HEK293 (cell line): ENCODE results near the gene TMOD1.
A peak's percentile ranks its signal among the peaks of the same experiment; 100 is the strongest.

ENCODE experiments used
- CTCF ChIA-PET: fragments of 350-600 bp; formaldehyde crosslinking; extraction: SDS; loops from one replicate; lab custom pipeline; 2021; ENCODE audit warnings: antibody characterized with exemption; lab: Yijun Ruan, JAX
- POLR2A ChIA-PET: fragments of 300-600 bp; formaldehyde crosslinking; extraction: SDS; loops from one replicate; lab custom pipeline; 2020; ENCODE audit warnings: antibody characterized with exemption, inconsistent platforms; lab: Yijun Ruan, JAX
- H3K27ac ChIP-seq: fragments of 200-500 bp; sonication (Bioruptor generic); 2 replicates; pipeline ENCODE4 v1.5.1; 2014; ENCODE audit warnings: low read depth, low read length, control low read depth, inconsistent platforms; ENCODE audit errors: extremely low read depth
- H3K36me3 ChIP-seq, 2 experiments: fragments of 200-500 bp in 1 of 2; sonication (Bioruptor generic) in 1 of 2; 1 replicate in 1 of 2; 2 replicates in 1 of 2; pipeline ENCODE4 v1.5.1; 2014 to 2017; ENCODE audit warnings: inconsistent platforms in 2 of 2, low read length in 2 of 2; ENCODE audit not compliant: control insufficient read depth in 2 of 2, insufficient read depth in 1 of 2
- H3K4me1 ChIP-seq: fragments of 200-500 bp; sonication (Bioruptor generic); 2 replicates; pipeline ENCODE4 v1.5.1; 2014; ENCODE audit warnings: mild to moderate bottlenecking, low read length, inconsistent platforms; ENCODE audit not compliant: control insufficient read depth, insufficient read depth
- H3K4me3 ChIP-seq: 2 replicates; pipeline ENCODE4 v1.5.1; 2011; ENCODE audit warnings: low read depth, mild to moderate bottlenecking, control low read depth, low read length, moderate library complexity
- H3K9me3 ChIP-seq: fragments of 200-500 bp; sonication (Bioruptor generic); 2 replicates; pipeline ENCODE4 v1.5.1; 2014; ENCODE audit warnings: low read depth, low read length, inconsistent platforms; ENCODE audit not compliant: control insufficient read depth, insufficient read depth
- OSR2 ChIP-seq: fragments of 450-650 bp; formaldehyde crosslinking; IDR thresholded peaks from 2 replicates; pipeline ENCODE4 v1.5.1; 2016; ENCODE audit warnings: missing biosample characterization, missing genetic modification characterization
- YY1 ChIP-seq: fragments of 450-650 bp; formaldehyde crosslinking; IDR thresholded peaks from 2 replicates; pipeline ENCODE4 v1.5.1; 2018; ENCODE audit warnings: missing biosample characterization, missing genetic modification characterization
- ZNF121 ChIP-seq: fragments of 450-650 bp; formaldehyde crosslinking; IDR thresholded peaks from 2 replicates; pipeline ENCODE4 v1.5.1; 2016; ENCODE audit warnings: missing biosample characterization, missing genetic modification characterization
- ZNF140 ChIP-seq: fragments of 450-650 bp; formaldehyde crosslinking; IDR thresholded peaks from 2 replicates; pipeline ENCODE4 v1.5.1; 2016; ENCODE audit warnings: missing biosample characterization, missing genetic modification characterization
- ZNF24 ChIP-seq: fragments of 450-650 bp; formaldehyde crosslinking; IDR thresholded peaks from 2 replicates; pipeline ENCODE4 v1.5.1; 2016; ENCODE audit warnings: missing biosample characterization, missing genetic modification characterization
- ZNF311 ChIP-seq: fragments of 450-650 bp; formaldehyde crosslinking; IDR thresholded peaks from 2 replicates; pipeline ENCODE4 v1.5.1; 2017; ENCODE audit warnings: missing biosample characterization, missing genetic modification characterization, borderline replicate concordance
- ZNF548 ChIP-seq: fragments of 450-650 bp; formaldehyde crosslinking; IDR thresholded peaks from 2 replicates; pipeline ENCODE4 v1.5.1; 2016; ENCODE audit warnings: missing biosample characterization, missing genetic modification characterization
- ZNF654 ChIP-seq: fragments of 450-650 bp; formaldehyde crosslinking; IDR thresholded peaks from 2 replicates; pipeline ENCODE4 v1.5.1; 2016; ENCODE audit warnings: low read depth, missing biosample characterization, missing genetic modification characterization
- ZNF658 ChIP-seq: fragments of 450-650 bp; formaldehyde crosslinking; IDR thresholded peaks from 2 replicates; pipeline ENCODE4; 2016; ENCODE audit warnings: missing biosample characterization, missing genetic modification characterization
- ZNF660 ChIP-seq: fragments of 450-650 bp; IDR thresholded peaks from 2 replicates; pipeline ENCODE4 v1.5.1; 2018; ENCODE audit warnings: missing biosample characterization, mild to moderate bottlenecking, missing genetic modification characterization
- ZNF785 ChIP-seq: fragments of 450-650 bp; formaldehyde crosslinking; IDR thresholded peaks from 2 replicates; pipeline ENCODE4 v1.5.1; 2016; ENCODE audit warnings: missing biosample characterization, missing genetic modification characterization
- TF ChIP-seq, protein P1 (sequence below): fragments of 450-650 bp; formaldehyde crosslinking; IDR thresholded peaks from 2 replicates; pipeline ENCODE4 v1.5.1; 2016; ENCODE audit warnings: missing biosample characterization, missing genetic modification characterization
- TF ChIP-seq, protein P2 (sequence below): fragments of 450-650 bp; formaldehyde crosslinking; IDR thresholded peaks from 2 replicates; pipeline ENCODE4 v1.5.1; 2016; ENCODE audit warnings: missing biosample characterization, missing genetic modification characterization
- TF ChIP-seq, protein P3 (sequence below): fragments of 450-650 bp; formaldehyde crosslinking; IDR thresholded peaks from 2 replicates; pipeline ENCODE4; 2016; ENCODE audit warnings: missing biosample characterization, missing genetic modification characterization
- TF ChIP-seq, protein P4 (sequence below): fragments of 450-650 bp; formaldehyde crosslinking; IDR thresholded peaks from 2 replicates; pipeline ENCODE4 v1.5.1; 2016; ENCODE audit warnings: missing biosample characterization, missing genetic modification characterization
- TF ChIP-seq, protein P5 (sequence below): fragments of 450-650 bp; formaldehyde crosslinking; IDR thresholded peaks from 2 replicates; pipeline ENCODE4 v1.5.1; 2016; ENCODE audit warnings: missing biosample characterization, missing genetic modification characterization
- TF ChIP-seq, protein P6 (sequence below): fragments of 450-650 bp; IDR thresholded peaks from 2 replicates; pipeline ENCODE4 v1.5.1; 2018; ENCODE audit warnings: missing biosample characterization, mild to moderate bottlenecking, missing genetic modification characterization
- TF ChIP-seq, protein P7 (sequence below): sonication (generic); formaldehyde crosslinking; IDR thresholded peaks from 2 replicates; pipeline ENCODE4 v1.8.1; 2022; ENCODE audit warnings: mild to moderate bottlenecking, moderate library complexity, missing genetic modification reagents
- TF ChIP-seq, protein P8 (sequence below): fragments of 450-650 bp; formaldehyde crosslinking; IDR thresholded peaks from 2 replicates; pipeline ENCODE4 v1.5.1; 2016; ENCODE audit warnings: missing biosample characterization, missing genetic modification characterization, low read depth

Gene TMOD1

DNA sequence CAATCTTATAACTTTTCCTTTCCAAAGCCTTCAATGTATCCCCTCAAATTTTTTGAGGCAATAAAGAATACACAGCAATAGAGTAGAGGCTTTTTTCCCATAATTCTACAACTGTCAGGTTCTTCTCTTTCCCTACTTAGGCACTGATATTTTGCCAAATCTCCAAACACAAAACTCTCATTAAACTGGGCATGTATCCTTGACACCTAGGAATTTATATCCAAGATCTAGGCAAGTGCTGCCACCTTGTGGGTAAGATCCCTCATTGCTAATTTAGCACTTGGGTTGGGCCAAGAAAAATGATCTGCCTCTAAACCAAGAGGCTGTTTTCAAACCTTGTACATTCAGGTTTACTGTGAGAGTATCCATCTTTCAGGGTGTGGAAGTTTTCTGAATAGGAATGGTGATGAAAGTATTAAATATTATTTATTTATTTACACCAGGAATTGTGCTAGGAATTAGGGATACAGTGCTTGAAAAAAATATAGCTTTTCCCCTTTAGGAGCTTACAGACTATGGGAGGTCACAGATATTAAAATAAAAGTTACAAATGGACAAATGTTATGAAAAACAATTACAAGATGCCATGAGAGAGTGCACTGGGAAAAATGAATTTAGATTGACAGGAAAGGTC lies 114.1 kb downstream of the TMOD1 start:
- POLR2A ChIA-PET, result interaction anchor here (0.6 to 1.0 kb wide), 2 partner anchors 18 kb away, joined by 3 to 7 read pairs; partner anchors contain the start of genes NCBP1 and TSTD2
- Histone ChIP-seq H3K36me3 (peaks cover 0 to 70% of the 10 kb centered on the region in 2 experiments; a peak in 2 of 3 replicates), H3K4me1 (no peaks in the 10 kb centered on the region), H3K4me3 (no peak overlapping the region), H3K27ac (no peak overlapping the region), H3K9me3 (no peaks in the 10 kb centered on the region)
- TF ChIP-seq OSR2, result no peak
- TF ChIP-seq ZNF654, result peak; percentile 89
- TF ChIP-seq, protein P1, sequence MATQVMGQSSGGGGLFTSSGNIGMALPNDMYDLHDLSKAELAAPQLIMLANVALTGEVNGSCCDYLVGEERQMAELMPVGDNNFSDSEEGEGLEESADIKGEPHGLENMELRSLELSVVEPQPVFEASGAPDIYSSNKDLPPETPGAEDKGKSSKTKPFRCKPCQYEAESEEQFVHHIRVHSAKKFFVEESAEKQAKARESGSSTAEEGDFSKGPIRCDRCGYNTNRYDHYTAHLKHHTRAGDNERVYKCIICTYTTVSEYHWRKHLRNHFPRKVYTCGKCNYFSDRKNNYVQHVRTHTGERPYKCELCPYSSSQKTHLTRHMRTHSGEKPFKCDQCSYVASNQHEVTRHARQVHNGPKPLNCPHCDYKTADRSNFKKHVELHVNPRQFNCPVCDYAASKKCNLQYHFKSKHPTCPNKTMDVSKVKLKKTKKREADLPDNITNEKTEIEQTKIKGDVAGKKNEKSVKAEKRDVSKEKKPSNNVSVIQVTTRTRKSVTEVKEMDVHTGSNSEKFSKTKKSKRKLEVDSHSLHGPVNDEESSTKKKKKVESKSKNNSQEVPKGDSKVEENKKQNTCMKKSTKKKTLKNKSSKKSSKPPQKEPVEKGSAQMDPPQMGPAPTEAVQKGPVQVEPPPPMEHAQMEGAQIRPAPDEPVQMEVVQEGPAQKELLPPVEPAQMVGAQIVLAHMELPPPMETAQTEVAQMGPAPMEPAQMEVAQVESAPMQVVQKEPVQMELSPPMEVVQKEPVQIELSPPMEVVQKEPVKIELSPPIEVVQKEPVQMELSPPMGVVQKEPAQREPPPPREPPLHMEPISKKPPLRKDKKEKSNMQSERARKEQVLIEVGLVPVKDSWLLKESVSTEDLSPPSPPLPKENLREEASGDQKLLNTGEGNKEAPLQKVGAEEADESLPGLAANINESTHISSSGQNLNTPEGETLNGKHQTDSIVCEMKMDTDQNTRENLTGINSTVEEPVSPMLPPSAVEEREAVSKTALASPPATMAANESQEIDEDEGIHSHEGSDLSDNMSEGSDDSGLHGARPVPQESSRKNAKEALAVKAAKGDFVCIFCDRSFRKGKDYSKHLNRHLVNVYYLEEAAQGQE (tag by site-specific recombination), result no peak
- no peak for TF ChIP-seq ZNF785 (tag by site-specific recombination)
- TF ChIP-seq, protein P2, sequence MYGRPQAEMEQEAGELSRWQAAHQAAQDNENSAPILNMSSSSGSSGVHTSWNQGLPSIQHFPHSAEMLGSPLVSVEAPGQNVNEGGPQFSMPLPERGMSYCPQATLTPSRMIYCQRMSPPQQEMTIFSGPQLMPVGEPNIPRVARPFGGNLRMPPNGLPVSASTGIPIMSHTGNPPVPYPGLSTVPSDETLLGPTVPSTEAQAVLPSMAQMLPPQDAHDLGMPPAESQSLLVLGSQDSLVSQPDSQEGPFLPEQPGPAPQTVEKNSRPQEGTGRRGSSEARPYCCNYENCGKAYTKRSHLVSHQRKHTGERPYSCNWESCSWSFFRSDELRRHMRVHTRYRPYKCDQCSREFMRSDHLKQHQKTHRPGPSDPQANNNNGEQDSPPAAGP (tag by site-specific recombination), result no peak
- TF ChIP-seq, protein P3, sequence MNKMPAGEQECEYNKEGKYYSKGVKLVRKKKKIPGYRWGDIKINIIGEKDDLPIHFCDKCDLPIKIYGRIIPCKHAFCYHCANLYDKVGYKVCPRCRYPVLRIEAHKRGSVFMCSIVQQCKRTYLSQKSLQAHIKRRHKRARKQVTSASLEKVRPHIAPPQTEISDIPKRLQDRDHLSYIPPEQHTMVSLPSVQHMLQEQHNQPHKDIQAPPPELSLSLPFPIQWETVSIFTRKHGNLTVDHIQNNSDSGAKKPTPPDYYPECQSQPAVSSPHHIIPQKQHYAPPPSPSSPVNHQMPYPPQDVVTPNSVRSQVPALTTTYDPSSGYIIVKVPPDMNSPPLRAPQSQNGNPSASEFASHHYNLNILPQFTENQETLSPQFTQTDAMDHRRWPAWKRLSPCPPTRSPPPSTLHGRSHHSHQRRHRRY (tag by site-specific recombination), result no peak
- TF ChIP-seq YY1 (tag by site-specific recombination), result no peak
- TF ChIP-seq, protein P4, sequence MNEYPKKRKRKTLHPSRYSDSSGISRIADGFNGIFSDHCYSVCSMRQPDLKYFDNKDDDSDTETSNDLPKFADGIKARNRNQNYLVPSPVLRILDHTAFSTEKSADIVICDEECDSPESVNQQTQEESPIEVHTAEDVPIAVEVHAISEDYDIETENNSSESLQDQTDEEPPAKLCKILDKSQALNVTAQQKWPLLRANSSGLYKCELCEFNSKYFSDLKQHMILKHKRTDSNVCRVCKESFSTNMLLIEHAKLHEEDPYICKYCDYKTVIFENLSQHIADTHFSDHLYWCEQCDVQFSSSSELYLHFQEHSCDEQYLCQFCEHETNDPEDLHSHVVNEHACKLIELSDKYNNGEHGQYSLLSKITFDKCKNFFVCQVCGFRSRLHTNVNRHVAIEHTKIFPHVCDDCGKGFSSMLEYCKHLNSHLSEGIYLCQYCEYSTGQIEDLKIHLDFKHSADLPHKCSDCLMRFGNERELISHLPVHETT, result no peak
- TF ChIP-seq ZNF121 (tag by site-specific recombination), result peak; percentile 18; the same call in 1 of the 2 replicates
- TF ChIP-seq ZNF658 (tag by site-specific recombination), result no peak
- no peak for TF ChIP-seq ZNF140 (tag by site-specific recombination)
- TF ChIP-seq, protein P5, sequence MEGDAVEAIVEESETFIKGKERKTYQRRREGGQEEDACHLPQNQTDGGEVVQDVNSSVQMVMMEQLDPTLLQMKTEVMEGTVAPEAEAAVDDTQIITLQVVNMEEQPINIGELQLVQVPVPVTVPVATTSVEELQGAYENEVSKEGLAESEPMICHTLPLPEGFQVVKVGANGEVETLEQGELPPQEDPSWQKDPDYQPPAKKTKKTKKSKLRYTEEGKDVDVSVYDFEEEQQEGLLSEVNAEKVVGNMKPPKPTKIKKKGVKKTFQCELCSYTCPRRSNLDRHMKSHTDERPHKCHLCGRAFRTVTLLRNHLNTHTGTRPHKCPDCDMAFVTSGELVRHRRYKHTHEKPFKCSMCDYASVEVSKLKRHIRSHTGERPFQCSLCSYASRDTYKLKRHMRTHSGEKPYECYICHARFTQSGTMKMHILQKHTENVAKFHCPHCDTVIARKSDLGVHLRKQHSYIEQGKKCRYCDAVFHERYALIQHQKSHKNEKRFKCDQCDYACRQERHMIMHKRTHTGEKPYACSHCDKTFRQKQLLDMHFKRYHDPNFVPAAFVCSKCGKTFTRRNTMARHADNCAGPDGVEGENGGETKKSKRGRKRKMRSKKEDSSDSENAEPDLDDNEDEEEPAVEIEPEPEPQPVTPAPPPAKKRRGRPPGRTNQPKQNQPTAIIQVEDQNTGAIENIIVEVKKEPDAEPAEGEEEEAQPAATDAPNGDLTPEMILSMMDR, result 0 out of 2 replicates have a peak, but pooled peaks have one; percentile 43
- TF ChIP-seq, protein P6, sequence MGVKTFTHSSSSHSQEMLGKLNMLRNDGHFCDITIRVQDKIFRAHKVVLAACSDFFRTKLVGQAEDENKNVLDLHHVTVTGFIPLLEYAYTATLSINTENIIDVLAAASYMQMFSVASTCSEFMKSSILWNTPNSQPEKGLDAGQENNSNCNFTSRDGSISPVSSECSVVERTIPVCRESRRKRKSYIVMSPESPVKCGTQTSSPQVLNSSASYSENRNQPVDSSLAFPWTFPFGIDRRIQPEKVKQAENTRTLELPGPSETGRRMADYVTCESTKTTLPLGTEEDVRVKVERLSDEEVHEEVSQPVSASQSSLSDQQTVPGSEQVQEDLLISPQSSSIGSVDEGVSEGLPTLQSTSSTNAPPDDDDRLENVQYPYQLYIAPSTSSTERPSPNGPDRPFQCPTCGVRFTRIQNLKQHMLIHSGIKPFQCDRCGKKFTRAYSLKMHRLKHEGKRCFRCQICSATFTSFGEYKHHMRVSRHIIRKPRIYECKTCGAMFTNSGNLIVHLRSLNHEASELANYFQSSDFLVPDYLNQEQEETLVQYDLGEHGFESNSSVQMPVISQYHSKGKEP (tag by site-specific recombination), result no peak
- no peak for TF ChIP-seq ZNF311 (tag by site-specific recombination)
- TF ChIP-seq, protein P7, sequence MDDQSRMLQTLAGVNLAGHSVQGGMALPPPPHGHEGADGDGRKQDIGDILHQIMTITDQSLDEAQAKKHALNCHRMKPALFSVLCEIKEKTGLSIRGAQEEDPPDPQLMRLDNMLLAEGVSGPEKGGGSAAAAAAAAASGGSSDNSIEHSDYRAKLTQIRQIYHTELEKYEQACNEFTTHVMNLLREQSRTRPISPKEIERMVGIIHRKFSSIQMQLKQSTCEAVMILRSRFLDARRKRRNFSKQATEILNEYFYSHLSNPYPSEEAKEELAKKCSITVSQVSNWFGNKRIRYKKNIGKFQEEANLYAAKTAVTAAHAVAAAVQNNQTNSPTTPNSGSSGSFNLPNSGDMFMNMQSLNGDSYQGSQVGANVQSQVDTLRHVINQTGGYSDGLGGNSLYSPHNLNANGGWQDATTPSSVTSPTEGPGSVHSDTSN (CRISPR knock-in tag), result no peak
- no peak for TF ChIP-seq ZNF24 (tag by site-specific recombination)
- no peak for TF ChIP-seq ZNF548 (tag by site-specific recombination)
- 0 out of 2 replicates have a peak, but pooled peaks have one; percentile 48 for TF ChIP-seq ZNF660 (tag by site-specific recombination)
- TF ChIP-seq, protein P8, sequence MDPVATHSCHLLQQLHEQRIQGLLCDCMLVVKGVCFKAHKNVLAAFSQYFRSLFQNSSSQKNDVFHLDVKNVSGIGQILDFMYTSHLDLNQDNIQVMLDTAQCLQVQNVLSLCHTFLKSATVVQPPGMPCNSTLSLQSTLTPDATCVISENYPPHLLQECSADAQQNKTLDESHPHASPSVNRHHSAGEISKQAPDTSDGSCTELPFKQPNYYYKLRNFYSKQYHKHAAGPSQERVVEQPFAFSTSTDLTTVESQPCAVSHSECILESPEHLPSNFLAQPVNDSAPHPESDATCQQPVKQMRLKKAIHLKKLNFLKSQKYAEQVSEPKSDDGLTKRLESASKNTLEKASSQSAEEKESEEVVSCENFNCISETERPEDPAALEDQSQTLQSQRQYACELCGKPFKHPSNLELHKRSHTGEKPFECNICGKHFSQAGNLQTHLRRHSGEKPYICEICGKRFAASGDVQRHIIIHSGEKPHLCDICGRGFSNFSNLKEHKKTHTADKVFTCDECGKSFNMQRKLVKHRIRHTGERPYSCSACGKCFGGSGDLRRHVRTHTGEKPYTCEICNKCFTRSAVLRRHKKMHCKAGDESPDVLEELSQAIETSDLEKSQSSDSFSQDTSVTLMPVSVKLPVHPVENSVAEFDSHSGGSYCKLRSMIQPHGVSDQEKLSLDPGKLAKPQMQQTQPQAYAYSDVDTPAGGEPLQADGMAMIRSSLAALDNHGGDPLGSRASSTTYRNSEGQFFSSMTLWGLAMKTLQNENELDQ, result no peak
- CTCF ChIA-PET, result interaction anchor here (0.6 to 13.2 kb wide), 59 partner anchors 9 to 1465 kb away, joined by 3 to 255 read pairs (median 4); partner anchors contain the start of genes TDRD7, TMOD1, TSTD2 and XPA
